GOT3 (cell line): ENCODE data around the gene NEAT1.
A peak's percentile ranks its signal among the peaks of the same experiment; 100 is the strongest.
"Not testable (repeated sequence)": the region's sequence is repeated elsewhere in the genome, so short reads cannot be mapped to it uniquely, and the experiment has no call there.

Source experiments
- DNase-seq: peaks from one replicate; lab custom pipeline; 2025; ENCODE audit warnings: mixed read lengths; lab: John Stamatoyannopoulos, UW

The NEAT1 gene

GRCh38 chr11:65404638-65405339 lies 17.8 kb upstream of the NEAT1 start:
- no peak for DNase-seq

- DNase-seq: no peak
Measured at GRCh38 chr11:65410936-65411680, 11.5 kb upstream of the NEAT1 start.

- no peak for DNase-seq
Measured at GRCh38 chr11:65411681-65412070, 10.9 kb upstream of the NEAT1 start.

GRCh38 chr11:65412271-65413076 lies 10.1 kb upstream of the NEAT1 start:
- no peak for DNase-seq

- not testable (repeated sequence) for DNase-seq
Measured at GRCh38 chr11:65413077-65413664, 9.4 kb upstream of the NEAT1 start.

GRCh38 chr11:65414776-65415498 lies 7.7 kb upstream of the NEAT1 start:
- no peak for DNase-seq

- no peak for DNase-seq
Measured at GRCh38 chr11:65415499-65416340, 6.9 kb upstream of the NEAT1 start.

GRCh38 chr11:65416341-65416824 lies 6.2 kb upstream of the NEAT1 start:
- DNase-seq: peak; percentile 36

GRCh38 chr11:65416841-65417701 lies 5.5 kb upstream of the NEAT1 start:
- DNase-seq: no peak

GRCh38 chr11:65417702-65418430 lies 4.7 kb upstream of the NEAT1 start:
- no peak for DNase-seq

GRCh38 chr11:65418431-65418680 lies 4.2 kb upstream of the NEAT1 start:
- no peak for DNase-seq

- DNase-seq: peak; percentile 78
Measured at GRCh38 chr11:65418681-65419459, 3.7 kb upstream of the NEAT1 start.

GRCh38 chr11:65419460-65419771 lies 3.2 kb upstream of the NEAT1 start:
- no peak for DNase-seq

- no peak for DNase-seq
Measured at GRCh38 chr11:65419772-65420481, 2.7 kb upstream of the NEAT1 start.

GRCh38 chr11:65420506-65420905 lies 2.1 kb upstream of the NEAT1 start:
- DNase-seq: no peak

- DNase-seq: peak; percentile 68
Measured at GRCh38 chr11:65420979-65421793, 1.4 kb upstream of the NEAT1 start.
